Raji (cell line): Measurements from ENCODE around the gene SGF29.

Experiments used
- POLR2A ChIP-seq: IDR thresholded peaks from 2 replicates; pipeline ENCODE4 v1.6.1; 2011; ENCODE audit warnings: low read depth, low read length, control low read depth; ENCODE audit not compliant: insufficient read depth

Gene SGF29

GRCh38 chr16:28549301-28549899 lies 4.3 kb upstream of the SGF29 start:
- TF ChIP-seq POLR2A, result no peak

- TF ChIP-seq POLR2A, result no peak
Measured at GRCh38 chr16:28554634-28555423, 1.1 kb downstream of the SGF29 start.

- TF ChIP-seq POLR2A, result no peak
Measured at GRCh38 chr16:28555561-28555960, 1.8 kb downstream of the SGF29 start.

GRCh38 chr16:28556914-28557320 lies 3.2 kb downstream of the SGF29 start:
- no peak for TF ChIP-seq POLR2A

GRCh38 chr16:28558456-28558855 lies 4.7 kb downstream of the SGF29 start:
- no peak for TF ChIP-seq POLR2A

GRCh38 chr16:28561557-28562187 lies 8.0 kb downstream of the SGF29 start:
- TF ChIP-seq POLR2A, result no peak

GRCh38 chr16:28562199-28562598 lies 8.5 kb downstream of the SGF29 start:
- TF ChIP-seq POLR2A, result no peak

GRCh38 chr16:28563218-28563617 lies 9.5 kb downstream of the SGF29 start:
- no peak for TF ChIP-seq POLR2A

GRCh38 chr16:28567292-28567691 lies 13.6 kb downstream of the SGF29 start:
- TF ChIP-seq POLR2A, result no peak

GRCh38 chr16:28569021-28569420 lies 15.3 kb downstream of the SGF29 start:
- no peak for TF ChIP-seq POLR2A

- no peak for TF ChIP-seq POLR2A
Measured at GRCh38 chr16:28569968-28570752, 16.4 kb downstream of the SGF29 start.

- no peak for TF ChIP-seq POLR2A
Measured at GRCh38 chr16:28572696-28573510, 19.2 kb downstream of the SGF29 start.

- no peak for TF ChIP-seq POLR2A
Measured at GRCh38 chr16:28573738-28574718, 20.3 kb downstream of the SGF29 start.
